Measurements from ENCODE around the gene CORO2B. TPM values are rescaled to one million over a fixed set of nuclear protein-coding genes. Genes with fewer than 3 reads are reported as not detected.
"Not testable (repeated sequence)": the region's sequence is repeated elsewhere in the genome, so short reads cannot be mapped to it uniquely, and the experiment has no call there.

Gene CORO2B
- total RNA-seq, 4 donors from 2014 or later: 1.3 to 18.2 (median 7.0) TPM

GRCh38 chr15:68602459-68603215 lies 23.8 kb downstream of the CORO2B start:
- intact Hi-C loops (cut with DNase I; ENCODE audit: low total_unique reads): no loop called here

GRCh38 chr15:68603216-68603595 lies 24.4 kb downstream of the CORO2B start:
- H3K27ac ChIP-seq: no peak overlapping the region
- no peak for DNase-seq
- H3K4me3 ChIP-seq: no peak overlapping the region
- no peaks in the 10 kb centered on the region for H3K27me3 ChIP-seq
- peaks cover 0 to 16% of the 10 kb centered on the region in 2 donors for H3K4me1 ChIP-seq
- intact Hi-C loops (cut with DNase I; ENCODE audit: low total_unique reads): no loop called here
- TF ChIP-seq CTCF (IDR thresholded peaks at IDR 0.05): no peak
- no peak for TF ChIP-seq POLR2A (IDR thresholded peaks at IDR 0.05)
- H3K36me3 ChIP-seq: no peaks in the 10 kb centered on the region
- H3K9me3 ChIP-seq: no peaks in the 10 kb centered on the region

More at GRCh38 chr15:68602459-68603215, 23.8 kb downstream of the CORO2B start:
- Histone ChIP-seq H3K27me3 (no peaks in the 10 kb centered on the region), H3K4me3 (no peak overlapping the region), H3K4me1 (peaks cover 0 to 11% of the 10 kb centered on the region in 2 donors), H3K36me3 (no peaks in the 10 kb centered on the region), H3K27ac (no peak overlapping the region), H3K9me3 (no peaks in the 10 kb centered on the region)
- no peak for TF ChIP-seq POLR2A (IDR thresholded peaks at IDR 0.05)
- TF ChIP-seq CTCF (IDR thresholded peaks at IDR 0.05): no peak
- DNase-seq: no peak

GRCh38 chr15:68603951-68604350 lies 25.2 kb downstream of the CORO2B start:
- Histone ChIP-seq H3K4me3 (no peak overlapping the region), H3K27me3 (no peaks in the 10 kb centered on the region), H3K9me3 (no peaks in the 10 kb centered on the region), H3K36me3 (no peaks in the 10 kb centered on the region), H3K4me1 (peaks cover 3 to 22% of the 10 kb centered on the region in 2 donors), H3K27ac (no peak overlapping the region)
- TF ChIP-seq POLR2A (IDR thresholded peaks at IDR 0.05) (no peak), CTCF (IDR thresholded peaks at IDR 0.05) (no peak)
- intact Hi-C loops (cut with DNase I; ENCODE audit: low total_unique reads): no loop called here
- DNase-seq: no peak

- intact Hi-C loops (cut with DNase I; ENCODE audit: low total_unique reads); H3K36me3 ChIP-seq; H3K4me3 ChIP-seq; H3K9me3 ChIP-seq; H3K27me3 ChIP-seq: not testable (repeated sequence)
- peak overlapping the region; percentile 15 to 30 for H3K27ac ChIP-seq
- DNase-seq: peak in 1 of 2 donors; percentile 69
- peaks cover 6 to 25% of the 10 kb centered on the region in 2 donors for H3K4me1 ChIP-seq
Measured at GRCh38 chr15:68604840-68605478, 26.2 kb downstream of the CORO2B start.

- Histone ChIP-seq H3K27me3 (no peaks in the 10 kb centered on the region), H3K36me3 (no peaks in the 10 kb centered on the region), H3K4me3 (no peak overlapping the region), H3K27ac (peak overlapping the region; percentile 15 to 79), H3K9me3 (no peaks in the 10 kb centered on the region), H3K4me1 (peaks cover 6 to 20% of the 10 kb centered on the region in 2 donors)
- TF ChIP-seq CTCF (IDR thresholded peaks at IDR 0.05): no peak
- no peak for TF ChIP-seq POLR2A (IDR thresholded peaks at IDR 0.05)
- no peak for DNase-seq
- intact Hi-C loops (cut with DNase I; ENCODE audit: low total_unique reads): no loop called here
Measured at GRCh38 chr15:68606375-68606774, 27.6 kb downstream of the CORO2B start.

Data from uterus (tissue), 4 donors.